Measurements from ENCODE around the gene PCDHA9.
"Not testable (repeated sequence)": the region's sequence is repeated elsewhere in the genome, so short reads cannot be mapped to it uniquely, and the experiment has no call there.

PCDHA9 gene, protein sequence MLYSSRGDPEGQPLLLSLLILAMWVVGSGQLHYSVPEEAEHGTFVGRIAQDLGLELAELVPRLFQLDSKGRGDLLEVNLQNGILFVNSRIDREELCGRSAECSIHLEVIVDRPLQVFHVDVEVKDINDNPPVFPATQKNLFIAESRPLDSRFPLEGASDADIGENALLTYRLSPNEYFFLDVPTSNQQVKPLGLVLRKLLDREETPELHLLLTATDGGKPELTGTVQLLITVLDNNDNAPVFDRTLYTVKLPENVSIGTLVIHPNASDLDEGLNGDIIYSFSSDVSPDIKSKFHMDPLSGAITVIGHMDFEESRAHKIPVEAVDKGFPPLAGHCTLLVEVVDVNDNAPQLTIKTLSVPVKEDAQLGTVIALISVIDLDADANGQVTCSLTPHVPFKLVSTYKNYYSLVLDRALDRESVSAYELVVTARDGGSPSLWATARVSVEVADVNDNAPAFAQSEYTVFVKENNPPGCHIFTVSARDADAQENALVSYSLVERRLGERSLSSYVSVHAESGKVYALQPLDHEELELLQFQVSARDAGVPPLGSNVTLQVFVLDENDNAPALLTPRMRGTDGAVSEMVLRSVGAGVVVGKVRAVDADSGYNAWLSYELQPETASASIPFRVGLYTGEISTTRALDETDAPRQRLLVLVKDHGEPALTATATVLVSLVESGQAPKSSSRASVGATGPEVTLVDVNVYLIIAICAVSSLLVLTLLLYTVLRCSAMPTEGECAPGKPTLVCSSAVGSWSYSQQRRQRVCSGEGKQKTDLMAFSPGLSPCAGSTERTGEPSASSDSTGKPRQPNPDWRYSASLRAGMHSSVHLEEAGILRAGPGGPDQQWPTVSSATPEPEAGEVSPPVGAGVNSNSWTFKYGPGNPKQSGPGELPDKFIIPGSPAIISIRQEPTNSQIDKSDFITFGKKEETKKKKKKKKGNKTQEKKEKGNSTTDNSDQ

DNA sequence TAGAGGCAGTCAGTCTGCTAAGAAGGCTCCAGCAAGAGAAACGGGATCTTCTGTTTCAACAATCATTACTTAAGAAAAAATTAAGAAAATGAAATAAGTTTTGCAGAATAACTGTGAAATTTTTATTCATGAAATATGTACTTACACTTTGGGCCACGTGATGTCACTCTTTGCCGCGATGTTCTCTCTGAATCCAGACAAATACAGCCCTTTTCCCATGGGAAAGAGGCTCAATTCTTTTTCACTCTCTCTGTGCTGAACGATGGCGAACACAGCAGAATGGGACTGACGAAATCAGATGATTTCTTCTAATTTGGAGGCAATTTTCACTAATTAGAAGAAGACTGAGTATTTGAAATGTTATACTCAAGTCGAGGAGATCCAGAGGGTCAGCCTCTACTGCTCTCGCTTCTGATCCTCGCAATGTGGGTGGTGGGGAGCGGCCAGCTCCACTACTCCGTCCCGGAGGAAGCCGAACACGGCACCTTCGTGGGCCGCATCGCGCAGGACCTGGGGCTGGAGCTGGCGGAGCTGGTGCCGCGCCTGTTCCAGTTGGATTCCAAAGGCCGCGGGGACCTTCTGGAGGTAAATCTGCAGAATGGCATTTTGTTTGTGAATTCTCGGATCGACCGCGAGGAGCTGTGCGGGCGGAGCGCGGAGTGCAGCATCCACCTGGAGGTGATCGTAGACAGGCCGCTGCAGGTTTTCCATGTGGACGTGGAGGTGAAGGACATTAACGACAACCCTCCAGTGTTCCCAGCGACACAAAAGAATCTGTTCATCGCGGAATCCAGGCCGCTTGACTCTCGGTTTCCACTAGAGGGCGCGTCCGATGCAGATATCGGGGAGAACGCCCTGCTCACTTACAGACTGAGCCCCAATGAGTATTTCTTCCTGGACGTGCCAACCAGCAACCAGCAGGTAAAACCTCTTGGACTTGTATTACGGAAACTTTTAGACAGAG, at the start of gene PCDHA9:
TSS of gene PCDHA9 (plus strand) at position 244 of the 964 bp plus-strand sequence. CDS start at position 358, 114 bp downstream.
- DNase-seq (ENCODE audit: low read depth), result not testable (repeated sequence)

DNA sequence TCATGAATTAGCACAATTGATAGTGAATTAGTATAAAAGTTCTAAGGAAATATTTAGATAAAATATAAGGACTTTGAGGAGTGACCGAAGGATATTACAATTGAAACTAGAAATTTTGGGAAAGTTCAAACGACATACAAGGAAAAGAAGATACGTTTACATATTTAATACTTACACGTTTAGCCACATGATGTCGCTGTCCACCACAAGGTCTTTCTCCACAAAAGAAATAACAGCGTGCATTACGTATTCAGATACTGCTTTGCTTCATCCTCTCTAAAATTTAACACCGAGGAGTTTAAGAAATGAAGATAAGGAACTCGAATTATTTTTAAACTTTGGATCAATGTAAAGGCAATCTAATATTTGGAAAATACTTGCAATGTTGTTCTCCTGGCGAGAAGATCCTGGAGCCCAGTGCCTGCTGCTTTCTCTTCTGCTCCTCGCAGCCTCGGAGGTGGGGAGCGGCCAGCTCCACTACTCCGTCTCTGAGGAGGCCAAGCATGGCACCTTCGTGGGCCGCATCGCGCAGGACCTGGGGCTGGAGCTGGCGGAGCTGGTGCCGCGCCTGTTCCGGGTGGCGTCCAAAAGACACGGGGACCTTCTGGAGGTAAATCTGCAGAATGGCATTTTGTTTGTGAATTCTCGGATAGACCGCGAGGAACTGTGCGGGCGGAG, 47.2 kb upstream of the PCDHA9 start, which contains the start of gene PCDHA3:
TSS of gene PCDHA3 (plus strand) at position 242 of the 678 bp plus-strand sequence.
- no peak for DNase-seq (ENCODE audit: low read depth)

DNA sequence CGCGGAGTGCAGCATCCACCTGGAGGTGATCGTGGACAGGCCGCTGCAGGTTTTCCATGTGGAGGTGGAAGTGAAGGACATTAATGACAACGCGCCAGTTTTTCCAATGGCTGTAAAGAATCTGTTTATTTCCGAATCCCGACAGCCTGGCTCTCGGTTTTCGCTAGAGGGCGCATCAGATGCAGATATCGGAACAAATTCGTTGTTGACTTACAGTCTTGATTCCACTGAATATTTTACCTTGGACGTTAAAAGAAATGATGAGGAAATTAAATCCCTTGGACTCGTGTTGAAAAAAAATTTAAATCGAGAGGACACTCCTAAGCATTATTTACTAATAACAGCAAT, 46.7 kb upstream of the PCDHA9 start:
- no peak for DNase-seq (ENCODE audit: low read depth)

DNA sequence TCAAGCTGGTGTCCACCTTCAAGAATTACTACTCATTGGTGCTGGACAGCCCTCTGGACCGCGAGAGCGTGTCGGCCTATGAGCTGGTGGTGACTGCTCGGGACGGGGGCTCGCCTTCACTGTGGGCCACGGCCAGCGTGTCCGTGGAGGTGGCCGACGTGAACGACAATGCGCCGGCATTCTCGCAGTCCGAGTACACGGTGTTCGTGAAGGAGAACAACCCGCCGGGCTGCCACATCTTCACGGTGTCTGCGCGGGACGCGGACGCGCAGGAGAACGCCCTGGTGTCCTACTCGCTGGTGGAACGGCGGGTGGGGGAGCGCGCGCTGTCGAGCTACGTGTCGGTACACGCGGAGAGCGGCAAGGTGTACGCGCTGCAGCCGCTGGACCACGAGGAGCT, 45.8 kb upstream of the PCDHA9 start:
- DNase-seq (ENCODE audit: low read depth), result not testable (repeated sequence)

DNA sequence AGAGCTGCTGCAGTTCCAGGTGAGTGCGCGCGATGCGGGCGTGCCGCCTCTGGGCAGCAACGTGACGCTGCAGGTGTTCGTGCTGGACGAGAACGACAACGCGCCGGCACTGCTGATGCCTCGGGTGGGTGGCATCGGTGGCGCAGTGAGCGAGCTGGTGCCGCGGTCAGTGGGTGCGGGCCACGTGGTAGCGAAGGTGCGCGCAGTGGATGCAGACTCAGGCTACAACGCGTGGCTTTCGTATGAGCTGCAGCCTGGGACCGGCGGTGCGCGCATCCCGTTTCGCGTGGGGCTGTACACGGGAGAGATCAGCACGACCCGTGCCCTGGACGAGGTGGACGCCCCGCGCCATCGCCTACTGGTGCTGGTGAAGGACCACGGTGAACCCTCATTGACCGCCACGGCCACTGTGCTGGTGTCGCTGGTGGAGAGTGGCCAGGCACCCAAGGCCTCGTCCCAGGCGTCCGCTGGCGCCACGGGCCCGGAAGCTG, 45.4 kb upstream of the PCDHA9 start:
- no peak for DNase-seq (ENCODE audit: low read depth)

DNA sequence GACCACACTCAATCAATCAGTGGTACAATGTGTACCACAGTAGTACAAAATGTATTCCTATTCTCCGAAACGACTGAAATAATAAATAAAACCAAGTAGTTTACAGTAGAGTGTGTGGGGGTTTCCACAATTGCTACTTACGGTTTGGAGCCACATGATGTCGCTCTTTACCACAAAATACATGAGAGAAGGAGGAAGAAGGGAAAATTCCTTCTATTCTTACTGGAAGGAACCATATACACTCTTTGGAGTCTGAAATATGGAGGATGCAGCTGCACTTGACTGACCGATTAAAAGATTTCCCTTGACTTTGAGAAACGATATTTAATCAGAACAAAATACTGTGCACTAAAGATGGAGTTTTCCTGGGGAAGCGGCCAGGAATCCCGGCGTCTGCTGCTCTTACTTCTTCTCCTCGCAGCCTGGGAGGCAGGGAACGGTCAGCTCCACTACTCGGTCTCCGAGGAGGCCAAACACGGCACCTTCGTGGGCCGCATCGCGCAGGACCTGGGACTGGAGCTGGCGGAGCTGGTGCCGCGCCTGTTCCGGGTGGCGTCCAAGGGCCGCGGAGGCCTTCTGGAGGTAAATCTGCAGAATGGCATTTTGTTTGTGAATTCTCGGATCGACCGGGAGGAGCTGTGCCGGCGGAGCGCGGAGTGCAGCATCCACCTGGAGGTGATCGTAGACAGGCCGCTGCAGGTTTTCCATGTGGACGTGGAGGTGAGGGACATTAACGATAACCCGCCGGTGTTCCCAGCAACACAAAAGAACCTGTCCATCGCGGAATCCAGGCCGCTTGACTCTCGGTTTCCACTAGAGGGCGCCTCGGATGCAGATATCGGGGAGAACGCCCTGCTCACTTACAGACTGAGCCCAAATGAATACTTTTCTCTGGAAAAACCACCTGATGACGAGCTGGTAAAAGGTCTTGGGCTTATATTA, 41.1 kb upstream of the PCDHA9 start, which contains the start of gene PCDHA4:
TSS of gene PCDHA4 (plus strand) at position 235 of the 942 bp plus-strand sequence.
- no peak for DNase-seq (ENCODE audit: low read depth)

DNA sequence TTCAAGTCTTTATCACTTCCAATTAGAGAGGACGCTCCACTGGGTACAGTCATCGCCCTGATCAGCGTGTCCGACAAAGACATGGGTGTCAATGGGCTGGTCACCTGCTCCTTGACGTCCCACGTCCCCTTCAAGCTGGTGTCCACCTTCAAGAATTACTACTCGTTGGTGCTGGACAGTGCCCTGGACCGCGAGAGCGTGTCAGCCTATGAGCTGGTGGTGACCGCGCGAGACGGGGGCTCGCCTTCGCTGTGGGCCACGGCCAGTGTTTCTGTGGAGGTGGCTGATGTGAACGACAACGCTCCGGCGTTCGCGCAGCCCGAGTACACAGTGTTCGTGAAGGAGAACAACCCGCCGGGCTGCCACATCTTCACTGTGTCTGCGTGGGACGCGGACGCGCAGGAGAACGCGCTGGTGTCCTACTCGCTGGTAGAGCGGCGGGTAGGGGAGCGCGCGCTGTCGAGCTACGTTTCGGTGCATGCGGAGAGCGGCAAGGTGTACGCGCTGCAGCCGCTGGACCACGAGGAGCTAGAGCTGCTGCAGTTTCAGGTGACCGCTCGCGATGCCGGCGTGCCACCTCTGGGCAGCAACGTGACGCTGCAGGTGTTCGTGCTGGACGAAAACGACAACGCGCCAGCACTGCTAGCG, 39.8 kb upstream of the PCDHA9 start:
- not testable (repeated sequence) for DNase-seq (ENCODE audit: low read depth)

DNA sequence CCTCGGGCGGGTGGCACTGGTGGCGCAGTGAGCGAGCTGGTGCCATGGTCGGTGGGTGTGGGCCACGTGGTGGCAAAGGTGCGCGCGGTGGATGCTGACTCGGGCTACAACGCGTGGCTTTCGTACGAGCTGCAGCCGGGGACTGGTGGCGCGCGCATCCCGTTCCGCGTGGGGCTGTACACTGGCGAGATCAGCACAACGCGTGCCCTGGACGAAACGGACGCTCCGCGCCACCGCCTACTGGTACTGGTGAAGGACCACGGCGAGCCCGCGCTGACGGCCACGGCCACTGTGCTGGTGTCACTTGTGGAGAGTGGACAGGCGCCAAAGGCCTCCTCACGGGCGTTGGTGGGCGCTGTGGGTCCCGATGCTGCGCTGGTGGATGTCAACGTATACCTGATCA, 39.3 kb upstream of the PCDHA9 start:
- DNase-seq (ENCODE audit: low read depth), result no peak

DNA sequence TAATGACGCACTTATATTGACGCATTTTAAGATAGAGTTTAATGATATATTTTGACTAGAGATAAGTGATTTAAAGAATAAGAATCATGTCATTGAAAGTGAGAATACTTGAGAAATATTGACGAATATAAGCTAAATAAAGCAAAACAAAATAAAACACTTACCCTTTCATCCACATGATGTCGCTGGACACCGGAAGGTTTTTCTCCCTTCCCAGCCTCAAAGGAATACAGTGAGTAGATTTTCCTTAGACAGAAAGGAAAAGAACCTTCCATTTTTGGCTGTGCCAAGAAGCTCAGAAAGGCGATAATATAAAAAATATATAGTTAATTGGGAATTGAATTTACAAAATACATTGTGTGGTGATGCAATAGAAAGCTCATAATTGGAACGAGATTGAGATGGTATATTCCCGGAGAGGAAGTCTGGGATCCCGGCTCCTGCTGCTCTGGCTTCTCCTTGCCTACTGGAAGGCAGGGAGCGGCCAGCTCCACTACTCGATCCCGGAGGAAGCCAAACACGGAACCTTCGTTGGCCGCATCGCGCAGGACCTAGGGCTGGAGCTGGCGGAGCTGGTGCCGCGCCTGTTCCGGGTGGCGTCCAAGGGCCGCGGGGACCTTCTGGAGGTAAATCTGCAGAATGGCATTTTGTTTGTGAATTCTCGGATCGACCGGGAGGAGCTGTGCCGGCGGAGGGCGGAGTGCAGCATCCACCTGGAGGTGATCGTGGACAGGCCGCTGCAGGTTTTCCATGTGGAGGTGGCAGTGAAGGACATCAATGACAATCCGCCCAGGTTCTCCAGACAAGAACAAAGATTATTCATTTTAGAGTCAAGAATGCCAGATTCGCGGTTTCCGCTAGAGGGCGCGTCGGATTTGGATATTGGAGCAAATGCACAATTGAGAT, 26.6 kb upstream of the PCDHA9 start, which contains the start of gene PCDHA5:
TSS of gene PCDHA5 (plus strand) at position 239 of the 906 bp plus-strand sequence.
- no peak for DNase-seq (ENCODE audit: low read depth)

DNA sequence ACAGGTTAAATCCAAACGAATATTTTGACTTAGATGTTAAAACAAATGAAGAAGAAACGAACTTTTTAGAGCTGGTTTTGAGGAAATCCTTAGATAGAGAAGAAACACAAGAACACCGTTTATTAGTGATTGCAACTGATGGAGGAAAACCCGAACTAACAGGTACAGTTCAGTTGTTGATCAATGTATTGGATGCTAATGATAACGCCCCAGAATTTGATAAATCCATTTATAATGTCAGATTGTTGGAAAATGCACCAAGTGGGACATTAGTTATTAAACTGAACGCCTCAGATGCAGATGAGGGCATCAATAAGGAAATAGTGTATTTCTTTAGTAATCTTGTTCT, 25.9 kb upstream of the PCDHA9 start:
- no peak for DNase-seq (ENCODE audit: low read depth)

DNA sequence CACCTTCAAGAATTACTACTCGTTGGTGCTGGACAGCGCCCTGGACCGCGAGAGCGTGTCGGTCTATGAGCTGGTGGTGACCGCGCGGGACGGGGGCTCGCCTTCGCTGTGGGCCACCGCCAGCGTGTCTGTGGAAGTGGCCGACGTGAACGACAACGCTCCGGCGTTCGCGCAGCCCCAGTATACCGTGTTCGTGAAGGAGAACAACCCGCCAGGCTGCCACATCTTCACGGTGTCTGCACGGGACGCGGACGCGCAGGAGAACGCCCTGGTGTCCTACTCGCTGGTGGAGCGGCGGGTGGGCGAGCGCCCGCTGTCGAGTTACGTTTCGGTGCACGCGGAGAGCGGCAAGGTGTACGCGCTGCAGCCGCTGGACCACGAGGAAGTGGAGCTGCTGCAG, 25.2 kb upstream of the PCDHA9 start:
- DNase-seq (ENCODE audit: low read depth), result not testable (repeated sequence)

DNA sequence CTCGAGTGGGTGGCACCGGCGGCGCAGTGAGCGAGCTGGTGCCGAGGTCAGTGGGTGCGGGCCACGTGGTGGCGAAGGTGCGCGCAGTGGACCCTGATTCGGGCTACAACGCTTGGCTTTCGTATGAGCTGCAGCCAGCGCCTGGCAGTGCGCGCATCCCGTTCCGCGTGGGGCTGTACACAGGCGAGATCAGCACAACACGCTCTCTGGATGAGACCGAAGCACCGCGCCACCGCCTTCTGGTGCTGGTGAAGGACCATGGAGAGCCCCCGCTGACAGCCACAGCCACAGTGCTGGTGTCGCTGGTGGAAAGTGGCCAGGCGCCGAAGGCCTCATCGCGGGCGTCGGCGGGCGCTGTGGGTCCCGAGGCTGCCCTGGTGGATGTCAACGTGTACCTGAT, 24.7 kb upstream of the PCDHA9 start:
- DNase-seq (ENCODE audit: low read depth), result no peak

DNA sequence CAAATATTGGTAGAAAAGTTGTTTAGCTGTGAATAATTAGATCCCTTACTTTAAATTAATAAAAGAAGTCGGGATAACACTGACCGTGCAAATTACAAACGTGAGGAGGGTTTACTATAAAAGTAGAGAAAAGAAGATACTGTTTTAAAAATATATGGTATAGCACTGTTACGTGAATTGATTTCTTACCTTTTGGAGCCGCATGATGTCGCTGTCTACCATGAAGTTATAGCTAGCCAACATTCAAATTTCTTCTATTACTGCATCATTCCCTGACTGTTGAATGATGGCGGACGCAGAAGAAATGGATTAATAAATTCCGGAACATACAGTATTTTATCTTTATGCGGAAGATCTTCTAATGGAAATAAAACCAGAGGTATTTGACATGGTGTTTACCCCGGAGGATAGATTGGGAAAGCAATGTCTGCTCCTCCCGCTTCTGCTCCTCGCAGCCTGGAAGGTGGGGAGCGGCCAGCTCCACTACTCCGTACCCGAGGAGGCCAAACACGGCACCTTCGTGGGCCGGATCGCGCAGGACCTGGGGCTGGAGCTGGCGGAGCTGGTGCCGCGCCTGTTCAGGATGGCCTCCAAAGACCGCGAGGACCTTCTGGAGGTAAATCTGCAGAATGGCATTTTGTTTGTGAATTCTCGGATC, 20.3 kb upstream of the PCDHA9 start, which contains the start of gene PCDHA6:
TSS of gene PCDHA6 (plus strand) at position 257 of the 658 bp plus-strand sequence. CDS start at position 389, 132 bp downstream.
- DNase-seq (ENCODE audit: low read depth), result no peak

DNA sequence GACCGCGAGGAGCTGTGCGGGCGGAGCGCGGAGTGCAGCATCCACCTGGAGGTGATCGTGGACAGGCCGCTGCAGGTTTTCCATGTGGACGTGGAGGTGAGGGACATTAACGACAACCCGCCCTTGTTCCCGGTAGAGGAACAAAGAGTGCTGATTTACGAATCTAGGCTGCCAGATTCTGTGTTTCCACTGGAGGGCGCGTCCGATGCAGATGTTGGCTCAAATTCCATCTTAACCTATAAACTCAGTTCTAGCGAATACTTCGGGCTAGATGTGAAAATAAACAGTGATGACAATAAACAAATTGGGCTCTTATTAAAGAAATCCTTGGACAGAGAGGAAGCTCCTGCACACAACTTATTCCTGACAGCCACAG, 19.8 kb upstream of the PCDHA9 start:
- no peak for DNase-seq (ENCODE audit: low read depth)

DNA sequence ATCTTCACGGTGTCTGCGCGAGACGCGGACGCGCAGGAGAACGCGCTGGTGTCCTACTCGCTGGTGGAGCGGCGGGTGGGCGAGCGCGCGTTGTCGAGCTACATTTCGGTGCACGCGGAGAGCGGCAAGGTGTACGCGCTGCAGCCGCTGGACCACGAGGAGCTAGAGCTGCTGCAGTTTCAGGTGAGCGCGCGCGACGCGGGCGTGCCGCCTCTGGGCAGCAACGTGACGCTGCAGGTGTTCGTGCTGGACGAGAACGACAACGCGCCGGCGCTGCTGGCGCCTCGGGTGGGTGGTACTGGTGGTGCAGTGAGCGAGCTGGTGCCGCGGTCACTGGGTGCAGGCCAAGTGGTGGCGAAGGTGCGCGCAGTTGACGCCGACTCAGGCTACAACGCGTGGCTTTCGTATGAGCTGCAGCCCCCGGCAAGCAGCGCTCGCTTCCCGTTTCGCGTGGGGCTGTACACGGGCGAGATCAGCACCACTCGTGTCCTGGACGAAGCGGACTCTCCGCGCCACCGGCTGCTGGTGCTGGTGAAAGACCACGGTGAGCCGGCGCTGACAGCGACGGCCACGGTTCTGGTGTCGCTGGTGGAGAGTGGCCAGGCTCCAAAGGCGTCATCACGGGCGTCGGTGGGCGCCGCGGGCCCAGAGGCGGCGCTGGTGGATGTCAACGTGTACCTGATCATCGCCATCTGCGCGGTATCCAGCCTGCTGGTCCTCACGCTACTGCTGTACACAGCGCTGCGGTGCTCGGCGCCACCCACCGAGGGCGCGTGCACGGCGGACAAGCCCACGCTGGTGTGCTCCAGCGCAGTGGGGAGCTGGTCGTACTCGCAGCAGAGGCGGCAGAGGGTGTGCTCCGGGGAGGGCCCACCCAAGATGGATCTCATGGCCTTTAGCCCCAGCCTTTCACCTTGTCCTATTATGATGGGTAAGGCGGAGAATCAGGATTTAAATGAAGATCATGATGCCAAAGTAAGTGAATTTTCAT, 18.4 kb upstream of the PCDHA9 start:
- DNase-seq (ENCODE audit: low read depth), result not testable (repeated sequence)

DNA sequence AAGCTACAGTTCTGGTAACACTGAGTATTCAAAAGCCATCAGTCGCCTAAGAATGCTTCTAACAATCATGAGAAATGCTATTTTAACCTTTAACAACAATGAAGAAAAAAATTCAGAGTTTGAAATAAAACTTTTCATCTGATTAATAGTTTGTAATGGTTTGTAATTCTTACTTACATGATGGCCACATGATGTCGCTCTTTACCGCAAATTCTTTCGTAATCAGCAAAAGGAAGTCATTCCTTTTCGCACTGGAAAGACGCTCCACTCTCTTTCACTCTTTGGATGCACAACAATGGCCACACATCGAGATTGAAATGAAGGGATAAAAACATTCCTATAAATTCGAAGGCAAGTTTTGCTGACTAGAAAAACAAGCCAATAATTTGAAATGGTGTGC, 14.2 kb upstream of the PCDHA9 start, which contains the start of gene PCDHA7:
TSS of gene PCDHA7 (plus strand) at position 277 of the 400 bp plus-strand sequence. CDS start at position 392, 115 bp downstream.
- DNase-seq (ENCODE audit: low read depth), result no peak

All from activated T-cell treated with anti-CD3 and anti-CD28 coated beads for 24 hours (primary cell).